ENCODE results near the gene THAP12. TPM values are rescaled to one million over a fixed set of nuclear protein-coding genes. Genes with fewer than 3 reads are reported as not detected.

Gene THAP12
- total and polyA plus RNA-seq, 4 donors, result 5.6 to 21.9 (median 13.7) TPM

DNA sequence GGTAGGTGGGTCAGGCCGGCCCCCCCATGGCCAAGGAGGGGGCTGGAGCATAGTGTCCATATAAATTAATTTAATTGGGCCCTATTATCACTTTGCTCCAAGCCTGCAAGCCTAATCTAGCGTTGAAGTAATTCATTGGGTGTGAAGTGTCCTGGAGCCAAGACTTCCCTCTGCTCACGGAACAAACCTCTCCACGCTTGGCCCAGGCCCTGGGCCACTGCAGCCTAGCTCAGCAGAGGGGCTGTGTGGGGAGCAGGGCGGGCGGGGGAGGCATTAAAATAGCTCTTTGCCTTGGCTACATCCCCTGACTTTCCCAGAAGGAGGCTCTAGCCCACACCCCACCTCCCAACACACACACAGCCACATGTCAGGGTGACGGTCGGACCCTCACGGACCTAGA, 73.5 kb downstream of the THAP12 start:
- WGBS, result 90% methylated on average over 9 of the region's 9 CpGs
- H3K4me1 ChIP-seq (ENCODE audit: control insufficient read depth in 4 of 4, insufficient read depth in 4 of 4, low read length in 3 of 4), result no peaks in the 10 kb centered on the region
- no peak for DNase-seq (ENCODE audit: low spot score)

DNA sequence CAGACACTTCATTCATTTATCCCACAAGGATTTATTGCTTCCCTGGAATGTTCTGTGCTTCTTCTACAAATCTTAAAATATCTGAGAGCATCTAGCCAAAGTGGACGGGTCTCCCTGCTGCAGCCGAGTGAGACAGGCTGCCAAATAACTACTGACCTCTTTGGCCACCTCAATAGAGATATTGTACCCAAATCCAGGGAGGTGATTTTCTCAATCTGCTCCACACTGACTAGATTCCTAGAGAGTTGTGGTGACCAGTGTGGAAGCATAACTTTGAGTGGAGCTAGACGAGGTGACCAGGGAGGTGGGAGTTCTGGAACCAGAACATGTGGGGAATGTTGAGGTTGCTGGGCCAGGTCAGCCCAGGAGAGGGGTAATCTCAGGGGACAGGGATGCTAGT, 77.5 kb downstream of the THAP12 start:
- 73% methylated on average over 3 of the region's 3 CpGs for WGBS
- DNase-seq (ENCODE audit: low spot score), result no peak
- no peaks in the 10 kb centered on the region for H3K4me1 ChIP-seq (ENCODE audit: control insufficient read depth in 4 of 4, insufficient read depth in 4 of 4, low read length in 3 of 4)
- H3K4me3 ChIP-seq (ENCODE audit: low read depth in 1 of 3, low read length in 3 of 3), result no peak overlapping the region
- H3K27me3 ChIP-seq (ENCODE audit: control insufficient read depth in 4 of 4, insufficient read depth in 4 of 4, low read length in 3 of 4), result no peaks in the 10 kb centered on the region
- TF ChIP-seq SP1 (IDR thresholded peaks at IDR 0.05) (no peak), RAD21 (IDR thresholded peaks at IDR 0.05) (no peak), NR2F2 (IDR thresholded peaks at IDR 0.05) (no peak), MAX (IDR thresholded peaks at IDR 0.05) (no peak)
- TF ChIP-seq, protein P1, sequence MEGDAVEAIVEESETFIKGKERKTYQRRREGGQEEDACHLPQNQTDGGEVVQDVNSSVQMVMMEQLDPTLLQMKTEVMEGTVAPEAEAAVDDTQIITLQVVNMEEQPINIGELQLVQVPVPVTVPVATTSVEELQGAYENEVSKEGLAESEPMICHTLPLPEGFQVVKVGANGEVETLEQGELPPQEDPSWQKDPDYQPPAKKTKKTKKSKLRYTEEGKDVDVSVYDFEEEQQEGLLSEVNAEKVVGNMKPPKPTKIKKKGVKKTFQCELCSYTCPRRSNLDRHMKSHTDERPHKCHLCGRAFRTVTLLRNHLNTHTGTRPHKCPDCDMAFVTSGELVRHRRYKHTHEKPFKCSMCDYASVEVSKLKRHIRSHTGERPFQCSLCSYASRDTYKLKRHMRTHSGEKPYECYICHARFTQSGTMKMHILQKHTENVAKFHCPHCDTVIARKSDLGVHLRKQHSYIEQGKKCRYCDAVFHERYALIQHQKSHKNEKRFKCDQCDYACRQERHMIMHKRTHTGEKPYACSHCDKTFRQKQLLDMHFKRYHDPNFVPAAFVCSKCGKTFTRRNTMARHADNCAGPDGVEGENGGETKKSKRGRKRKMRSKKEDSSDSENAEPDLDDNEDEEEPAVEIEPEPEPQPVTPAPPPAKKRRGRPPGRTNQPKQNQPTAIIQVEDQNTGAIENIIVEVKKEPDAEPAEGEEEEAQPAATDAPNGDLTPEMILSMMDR (IDR thresholded peaks at IDR 0.05; ENCODE audit: low read depth, low read length, missing input control), result no peak
- H3K36me3 ChIP-seq (ENCODE audit: control insufficient read depth in 4 of 4, insufficient read depth in 3 of 4, low read depth in 1 of 4, low read length in 3 of 4), result no peaks in the 10 kb centered on the region
- H3K27ac ChIP-seq (ENCODE audit: low read depth in 1 of 2, low read length in 2 of 2), result no peak overlapping the region
- H3K9ac ChIP-seq (ENCODE audit: low read depth in 1 of 2, low read length in 2 of 2), result no peak overlapping the region
- H3K9me3 ChIP-seq (ENCODE audit: control insufficient read depth in 4 of 4, low read length in 3 of 4), result no peaks in the 10 kb centered on the region

More for the DNA sequence above, 73.5 kb downstream of the THAP12 start:
- H3K9me3 ChIP-seq (ENCODE audit: control insufficient read depth in 4 of 4, low read length in 3 of 4), result no peaks in the 10 kb centered on the region
- H3K27me3 ChIP-seq (ENCODE audit: control insufficient read depth in 4 of 4, insufficient read depth in 4 of 4, low read length in 3 of 4), result no peaks in the 10 kb centered on the region
- no peak overlapping the region for H3K9ac ChIP-seq (ENCODE audit: low read depth in 1 of 2, low read length in 2 of 2)
- H3K36me3 ChIP-seq (ENCODE audit: control insufficient read depth in 4 of 4, insufficient read depth in 3 of 4, low read depth in 1 of 4, low read length in 3 of 4), result no peaks in the 10 kb centered on the region
- no peak overlapping the region for H3K4me3 ChIP-seq (ENCODE audit: low read depth in 1 of 3, low read length in 3 of 3)
- H3K27ac ChIP-seq (ENCODE audit: low read depth in 1 of 2, low read length in 2 of 2), result no peak overlapping the region
- no peak for TF ChIP-seq RAD21 (IDR thresholded peaks at IDR 0.05)
- TF ChIP-seq, protein P2, sequence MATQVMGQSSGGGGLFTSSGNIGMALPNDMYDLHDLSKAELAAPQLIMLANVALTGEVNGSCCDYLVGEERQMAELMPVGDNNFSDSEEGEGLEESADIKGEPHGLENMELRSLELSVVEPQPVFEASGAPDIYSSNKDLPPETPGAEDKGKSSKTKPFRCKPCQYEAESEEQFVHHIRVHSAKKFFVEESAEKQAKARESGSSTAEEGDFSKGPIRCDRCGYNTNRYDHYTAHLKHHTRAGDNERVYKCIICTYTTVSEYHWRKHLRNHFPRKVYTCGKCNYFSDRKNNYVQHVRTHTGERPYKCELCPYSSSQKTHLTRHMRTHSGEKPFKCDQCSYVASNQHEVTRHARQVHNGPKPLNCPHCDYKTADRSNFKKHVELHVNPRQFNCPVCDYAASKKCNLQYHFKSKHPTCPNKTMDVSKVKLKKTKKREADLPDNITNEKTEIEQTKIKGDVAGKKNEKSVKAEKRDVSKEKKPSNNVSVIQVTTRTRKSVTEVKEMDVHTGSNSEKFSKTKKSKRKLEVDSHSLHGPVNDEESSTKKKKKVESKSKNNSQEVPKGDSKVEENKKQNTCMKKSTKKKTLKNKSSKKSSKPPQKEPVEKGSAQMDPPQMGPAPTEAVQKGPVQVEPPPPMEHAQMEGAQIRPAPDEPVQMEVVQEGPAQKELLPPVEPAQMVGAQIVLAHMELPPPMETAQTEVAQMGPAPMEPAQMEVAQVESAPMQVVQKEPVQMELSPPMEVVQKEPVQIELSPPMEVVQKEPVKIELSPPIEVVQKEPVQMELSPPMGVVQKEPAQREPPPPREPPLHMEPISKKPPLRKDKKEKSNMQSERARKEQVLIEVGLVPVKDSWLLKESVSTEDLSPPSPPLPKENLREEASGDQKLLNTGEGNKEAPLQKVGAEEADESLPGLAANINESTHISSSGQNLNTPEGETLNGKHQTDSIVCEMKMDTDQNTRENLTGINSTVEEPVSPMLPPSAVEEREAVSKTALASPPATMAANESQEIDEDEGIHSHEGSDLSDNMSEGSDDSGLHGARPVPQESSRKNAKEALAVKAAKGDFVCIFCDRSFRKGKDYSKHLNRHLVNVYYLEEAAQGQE (IDR thresholded peaks at IDR 0.05), result no peak
- TF ChIP-seq FOXA1 (IDR thresholded peaks at IDR 0.05), result no peak
- TF ChIP-seq MAX (IDR thresholded peaks at IDR 0.05), result no peak
- TF ChIP-seq FOXA2 (IDR thresholded peaks at IDR 0.05), result no peak
- TF ChIP-seq SP1 (IDR thresholded peaks at IDR 0.05), result no peak
- no peak for TF ChIP-seq TAF1 (conservative IDR thresholded peaks at IDR 0.05)
- no peak for TF ChIP-seq ATF3 (IDR thresholded peaks at IDR 0.05)
- TF ChIP-seq EGR1 (IDR thresholded peaks at IDR 0.05; ENCODE audit: low read depth in 2 of 2), result no peak
- TF ChIP-seq NR2F2 (IDR thresholded peaks at IDR 0.05), result no peak

- Histone ChIP-seq H3K9ac (ENCODE audit: low read depth in 1 of 2, low read length in 2 of 2) (no peak overlapping the region), H3K36me3 (ENCODE audit: control insufficient read depth in 4 of 4, insufficient read depth in 3 of 4, low read depth in 1 of 4, low read length in 3 of 4) (no peaks in the 10 kb centered on the region), H3K4me3 (ENCODE audit: low read depth in 1 of 3, low read length in 3 of 3) (no peak overlapping the region), H3K4me1 (ENCODE audit: control insufficient read depth in 4 of 4, insufficient read depth in 4 of 4, low read length in 3 of 4) (no peaks in the 10 kb centered on the region), H3K27me3 (ENCODE audit: control insufficient read depth in 4 of 4, insufficient read depth in 4 of 4, low read length in 3 of 4) (no peaks in the 10 kb centered on the region), H3K9me3 (ENCODE audit: control insufficient read depth in 4 of 4, low read length in 3 of 4) (no peaks in the 10 kb centered on the region), H3K27ac (ENCODE audit: low read depth in 1 of 2, low read length in 2 of 2) (no peak overlapping the region)
- 90% methylated on average over 3 of the region's 3 CpGs for WGBS
- TF ChIP-seq, protein P3, sequence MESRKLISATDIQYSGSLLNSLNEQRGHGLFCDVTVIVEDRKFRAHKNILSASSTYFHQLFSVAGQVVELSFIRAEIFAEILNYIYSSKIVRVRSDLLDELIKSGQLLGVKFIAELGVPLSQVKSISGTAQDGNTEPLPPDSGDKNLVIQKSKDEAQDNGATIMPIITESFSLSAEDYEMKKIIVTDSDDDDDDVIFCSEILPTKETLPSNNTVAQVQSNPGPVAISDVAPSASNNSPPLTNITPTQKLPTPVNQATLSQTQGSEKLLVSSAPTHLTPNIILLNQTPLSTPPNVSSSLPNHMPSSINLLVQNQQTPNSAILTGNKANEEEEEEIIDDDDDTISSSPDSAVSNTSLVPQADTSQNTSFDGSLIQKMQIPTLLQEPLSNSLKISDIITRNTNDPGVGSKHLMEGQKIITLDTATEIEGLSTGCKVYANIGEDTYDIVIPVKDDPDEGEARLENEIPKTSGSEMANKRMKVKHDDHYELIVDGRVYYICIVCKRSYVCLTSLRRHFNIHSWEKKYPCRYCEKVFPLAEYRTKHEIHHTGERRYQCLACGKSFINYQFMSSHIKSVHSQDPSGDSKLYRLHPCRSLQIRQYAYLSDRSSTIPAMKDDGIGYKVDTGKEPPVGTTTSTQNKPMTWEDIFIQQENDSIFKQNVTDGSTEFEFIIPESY (IDR thresholded peaks at IDR 0.05), result no peak
- TF ChIP-seq ATF3 (IDR thresholded peaks at IDR 0.05) (no peak), RAD21 (IDR thresholded peaks at IDR 0.05) (no peak), TAF1 (conservative IDR thresholded peaks at IDR 0.05) (no peak), FOXA1 (IDR thresholded peaks at IDR 0.05) (no peak), EGR1 (IDR thresholded peaks at IDR 0.05; ENCODE audit: low read depth in 2 of 2) (no peak), HNF4G (IDR thresholded peaks at IDR 0.05) (no peak), HNF4A (conservative IDR thresholded peaks at IDR 0.05) (no peak), RXRA (IDR thresholded peaks at IDR 0.05) (no peak)
- TF ChIP-seq, protein P2 (IDR thresholded peaks at IDR 0.05), result no peak
- no peak for DNase-seq (ENCODE audit: low spot score)
Measured at GRCh38 chr11:76302996-76303395, 77.9 kb downstream of the THAP12 start.

Data from liver (tissue), 9 donors.